NCI-H1694 (cell line): ENCODE measurements around the gene PRR14L.
"Not testable (repeated sequence)": the region's sequence is repeated elsewhere in the genome, so short reads cannot be mapped to it uniquely, and the experiment has no call there.

Experiments used
- DNase-seq: peaks from one replicate; lab custom pipeline; 2025; lab: John Stamatoyannopoulos, UW

Gene PRR14L

DNA sequence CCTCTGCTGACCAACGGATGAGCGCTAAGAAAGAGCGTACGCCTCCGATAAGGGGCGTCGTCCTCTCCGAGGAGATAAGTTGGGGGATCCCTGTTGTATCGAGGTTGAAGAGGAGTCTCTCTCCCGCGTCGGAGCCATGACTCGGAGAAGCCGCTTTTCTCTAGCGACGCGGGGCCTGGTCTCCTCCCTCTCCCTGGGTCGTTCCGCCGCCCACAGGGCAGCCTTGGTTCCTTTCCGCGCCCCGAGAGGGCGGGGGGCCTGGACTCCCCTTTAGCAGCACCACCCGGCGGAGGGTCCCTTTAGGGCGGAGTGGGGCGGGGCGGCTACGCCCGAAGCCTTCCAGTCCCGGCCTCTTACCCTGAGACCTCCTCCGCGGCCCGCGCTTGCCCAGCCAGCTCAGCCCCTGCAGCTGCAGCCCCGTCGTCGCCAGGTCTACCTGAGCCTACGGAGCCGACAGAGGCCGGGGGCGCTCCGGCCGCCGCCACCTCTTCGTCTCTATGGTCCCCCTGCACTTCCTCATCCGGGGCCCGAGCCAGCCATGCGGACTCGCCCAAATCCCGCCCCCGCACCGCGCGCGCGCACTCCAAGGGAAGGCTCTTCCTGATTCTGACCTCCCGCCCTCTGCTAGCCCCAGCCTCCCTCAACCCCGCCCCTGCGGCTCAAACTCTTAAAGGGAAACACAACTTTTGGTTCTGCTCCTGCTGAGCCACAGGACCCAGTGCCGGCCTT, at the start of gene PRR14L:
PRR14L (minus strand) TSS at position 497 of the 729 bp plus-strand sequence. CDS start 11,272 bp downstream, outside the sequence.
- DNase-seq, result peak; percentile 86

DNA sequence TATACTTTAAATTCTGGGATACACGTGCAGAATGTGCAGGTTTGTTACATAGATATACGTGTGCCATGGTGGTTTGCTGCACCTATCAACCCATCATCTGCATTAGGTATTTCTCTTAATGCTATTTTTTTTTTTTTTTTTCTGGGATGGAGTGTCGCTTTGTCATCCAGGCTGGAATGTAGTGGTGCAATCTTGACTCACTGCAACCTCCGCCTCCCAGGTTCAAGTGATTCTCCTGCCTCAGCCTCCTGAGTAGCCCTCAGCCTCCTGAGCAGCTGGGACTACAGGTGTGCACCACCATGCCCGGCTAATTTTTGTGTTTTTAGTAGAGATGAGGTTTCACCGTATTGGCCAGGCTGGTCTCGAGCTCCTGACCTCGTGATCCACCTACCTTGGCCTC, 49.4 kb upstream of the PRR14L start:
- DNase-seq, result not testable (repeated sequence)

DNA sequence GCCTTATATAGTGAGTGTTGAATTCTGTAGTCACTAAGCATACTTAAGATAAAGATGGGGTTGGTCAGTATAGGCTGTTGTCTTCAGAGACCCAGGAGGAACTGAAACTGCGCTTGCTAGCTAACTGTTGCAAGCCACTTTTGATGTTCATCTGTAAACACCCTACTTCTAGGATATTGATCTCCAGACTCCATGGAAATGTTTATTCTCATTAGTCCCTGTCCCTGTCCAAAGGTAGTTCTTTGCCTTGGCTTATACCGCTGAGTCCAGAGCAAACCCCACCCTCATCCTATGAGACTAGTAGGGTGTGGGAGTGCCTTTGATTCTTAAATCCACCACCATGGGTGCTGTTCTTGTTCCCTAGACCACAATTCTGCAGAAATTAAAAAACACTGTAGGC, 40.3 kb upstream of the PRR14L start:
- DNase-seq, result no peak

DNA sequence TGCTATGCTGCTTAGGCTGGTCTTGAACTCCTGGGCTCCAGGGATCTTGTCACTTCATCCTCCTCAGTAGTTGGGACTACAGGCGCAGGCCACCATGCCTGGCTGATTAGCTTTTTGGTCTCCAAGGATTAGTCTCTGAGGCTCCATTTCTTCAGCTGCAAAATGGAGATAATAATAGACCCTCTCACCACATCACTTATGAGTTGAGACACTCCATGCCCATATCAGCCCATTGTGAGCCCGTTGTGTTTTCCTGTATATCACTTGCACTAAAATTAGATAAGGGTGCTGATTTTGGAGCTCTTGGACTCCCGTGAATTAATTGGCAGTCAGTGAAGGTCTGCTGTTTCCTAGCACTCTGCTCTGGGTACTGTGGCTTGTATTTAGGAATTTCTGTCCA, 39.9 kb upstream of the PRR14L start:
- no peak for DNase-seq

DNA sequence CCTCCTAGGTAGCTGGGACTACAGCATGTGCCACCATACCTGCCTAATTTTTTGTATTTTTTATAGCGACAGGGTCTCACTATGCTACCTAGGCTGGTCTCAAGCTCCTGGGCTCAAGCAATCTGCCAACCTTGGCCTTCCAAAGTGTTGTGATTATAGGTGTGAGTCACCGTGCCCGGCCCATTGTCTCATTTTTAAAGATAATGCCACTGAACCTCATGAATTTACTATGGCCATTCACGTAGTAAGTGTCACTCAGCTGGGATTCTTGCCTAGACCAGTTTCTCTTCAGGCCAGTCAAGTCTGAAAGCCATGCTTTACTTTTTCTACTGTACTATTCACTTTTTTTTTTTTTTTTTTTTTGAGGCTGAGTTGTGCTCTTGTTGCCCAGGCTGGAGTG, 26.3 kb upstream of the PRR14L start:
- DNase-seq, result no peak

DNA sequence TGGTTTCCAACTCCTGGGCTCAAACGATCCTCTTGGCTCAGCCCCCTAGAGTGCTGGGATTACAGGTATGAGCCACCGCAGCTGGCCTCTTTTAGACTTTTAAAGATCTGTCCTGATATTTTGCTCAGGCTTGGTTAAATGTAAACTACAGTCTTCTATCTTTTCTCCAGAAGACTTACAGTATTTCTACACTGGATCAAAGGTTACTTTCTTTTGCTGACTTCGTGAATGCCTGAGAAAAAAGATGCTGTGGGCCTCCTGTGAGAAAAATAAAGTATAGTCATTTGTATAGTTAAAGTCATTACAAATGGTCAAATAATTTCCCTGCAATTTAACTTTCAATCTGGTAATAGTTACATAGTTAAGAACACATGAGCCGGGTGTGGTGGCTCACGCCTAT, 23.5 kb upstream of the PRR14L start:
- DNase-seq, result no peak

DNA sequence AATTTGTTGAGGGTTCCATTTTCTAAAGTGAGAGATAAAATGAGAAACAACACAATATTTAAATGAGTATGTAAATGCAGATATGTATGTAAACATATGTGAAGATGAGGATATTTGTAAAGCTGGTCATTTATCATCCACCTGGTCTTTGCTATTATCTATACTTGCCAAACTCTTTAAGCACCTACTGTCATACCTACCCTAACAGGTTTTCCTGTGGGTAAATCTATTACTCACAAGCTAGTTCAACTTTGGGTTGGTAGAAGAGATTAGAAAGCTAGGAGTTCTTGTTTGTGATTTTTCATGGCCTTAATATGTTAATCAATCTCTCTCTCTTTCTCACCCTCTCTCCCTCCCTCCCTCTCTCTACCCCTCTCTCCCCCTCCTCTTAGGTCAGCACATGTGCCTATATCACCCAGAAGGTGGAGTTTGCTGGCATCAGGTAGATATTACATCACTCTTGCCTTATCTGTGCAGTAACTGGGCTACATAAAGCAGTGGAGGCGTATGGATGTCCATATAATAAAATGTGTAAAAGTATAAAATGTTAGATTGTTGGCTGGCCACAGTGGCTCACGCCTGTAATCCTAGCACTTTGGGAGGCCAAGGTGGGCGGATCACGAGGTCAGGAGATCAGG, 18.6 kb upstream of the PRR14L start:
- DNase-seq, result no peak

DNA sequence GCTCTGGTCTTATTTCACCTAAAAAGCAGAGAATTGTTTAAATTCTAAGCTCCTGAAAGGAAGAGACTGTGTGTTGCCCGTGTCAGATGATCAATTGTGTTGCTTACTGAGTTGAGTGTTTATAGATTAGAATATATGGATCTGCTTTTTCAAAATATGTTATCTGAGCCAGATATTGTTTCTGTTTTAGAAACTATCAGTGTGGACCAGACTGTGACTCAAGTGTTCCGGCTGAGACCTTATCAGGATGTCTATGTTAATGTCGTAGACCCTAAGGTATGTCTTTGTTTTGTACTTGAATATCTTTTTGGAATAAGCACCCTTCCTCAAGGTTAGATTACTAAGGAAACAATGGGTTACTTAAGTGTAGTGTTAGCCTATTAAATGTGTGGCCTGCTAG, 14.9 kb upstream of the PRR14L start:
- no peak for DNase-seq

DNA sequence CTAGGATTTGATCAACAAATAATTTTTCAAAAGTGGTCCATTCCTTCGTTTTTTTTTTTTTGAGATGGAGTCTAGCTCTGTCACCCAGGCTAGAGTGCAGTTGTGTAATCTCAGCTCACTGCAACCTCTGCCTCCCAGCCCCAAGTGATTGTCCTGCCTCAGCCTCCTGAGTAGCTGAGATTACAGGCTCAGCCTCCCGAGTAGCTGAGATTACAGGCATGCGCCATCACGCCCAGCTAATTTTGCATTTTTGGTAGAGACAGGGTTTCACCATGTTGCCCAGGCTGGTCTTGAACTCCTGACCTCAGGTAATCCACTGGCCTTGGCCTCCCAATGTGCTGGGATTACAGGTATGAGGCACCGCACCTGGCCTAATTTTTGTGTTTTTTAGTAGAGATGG, 8.9 kb upstream of the PRR14L start:
- DNase-seq, result not testable (repeated sequence)

DNA sequence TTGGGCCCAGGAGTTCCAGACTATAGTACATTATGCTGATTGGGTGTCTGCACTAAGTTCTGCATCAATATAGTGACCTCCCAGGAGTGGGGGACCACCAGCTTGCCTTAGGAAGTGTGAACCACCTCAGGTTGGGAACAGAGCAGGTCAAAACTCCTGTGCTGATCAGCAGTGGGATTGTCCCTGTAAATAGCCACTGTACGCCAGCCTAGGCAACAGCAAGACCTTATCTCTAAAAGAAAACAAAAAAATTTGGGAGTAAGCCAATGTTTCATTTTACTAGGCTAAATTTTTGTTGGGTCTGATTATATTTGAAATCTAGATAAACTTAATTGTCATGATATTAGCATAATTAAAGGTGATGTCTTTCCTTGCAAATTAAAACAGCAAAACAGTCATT, 7.3 kb upstream of the PRR14L start:
- DNase-seq, result no peak

DNA sequence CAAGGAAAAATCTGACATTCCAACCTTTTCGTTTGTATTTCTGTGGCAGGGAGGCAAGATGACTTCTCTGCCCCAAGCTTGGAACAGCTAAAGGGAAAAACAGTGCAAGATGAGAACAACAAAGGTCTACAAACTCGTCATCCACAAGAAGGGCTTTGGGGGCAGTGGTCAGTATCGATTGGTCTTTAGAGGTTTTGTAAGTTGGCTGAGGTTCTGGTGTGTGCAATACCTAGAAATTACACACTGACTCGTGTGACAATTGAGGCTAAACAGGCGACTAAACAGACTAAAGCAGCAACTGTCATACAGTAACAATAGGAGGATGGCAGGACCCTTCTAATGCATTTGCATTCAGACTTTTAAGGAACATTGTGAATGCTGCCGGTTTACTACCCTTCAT, 4.9 kb upstream of the PRR14L start:
- DNase-seq, result no peak

DNA sequence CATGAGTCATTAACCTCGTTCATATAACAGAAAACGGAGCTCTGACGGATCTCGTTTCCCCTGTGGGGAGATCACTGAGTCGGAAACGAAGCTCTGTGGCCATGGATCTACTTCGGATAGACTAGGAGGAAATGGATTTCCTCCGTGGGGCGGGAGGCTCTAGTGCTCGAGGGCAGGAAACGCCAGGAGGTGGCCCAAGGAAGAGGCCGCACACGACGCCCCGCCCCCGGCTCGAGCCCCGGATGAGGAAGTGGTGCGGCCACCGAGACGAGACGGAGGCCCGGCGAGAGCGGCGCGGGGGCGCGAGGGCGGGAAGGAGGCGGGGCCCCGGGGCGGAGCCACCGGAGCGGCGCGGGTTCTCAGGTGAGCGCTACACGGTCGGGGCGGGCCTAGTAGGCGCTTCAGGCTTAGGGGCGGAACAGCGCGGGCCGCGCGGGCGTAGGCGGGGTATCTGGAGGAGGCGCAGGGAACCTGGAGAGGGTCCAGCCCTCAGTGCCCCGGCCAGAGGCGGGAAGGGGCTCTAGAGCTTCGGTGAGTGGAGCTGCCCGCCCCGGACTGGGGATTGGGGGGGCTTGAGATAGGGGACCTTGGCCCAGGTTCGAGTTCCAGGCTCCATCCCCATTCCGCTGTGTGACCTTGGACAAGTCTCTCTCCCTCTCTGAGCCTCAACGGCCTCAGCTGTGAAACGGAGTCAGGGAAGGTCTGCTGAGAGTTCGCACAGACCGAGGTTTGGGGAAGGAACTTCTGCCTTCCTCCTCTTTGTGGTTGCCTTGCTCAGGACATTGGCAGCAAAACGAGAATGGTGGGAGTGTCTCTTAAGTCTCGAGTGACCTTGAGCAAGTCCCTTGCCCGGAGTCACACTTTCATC, 3.9 kb upstream of the PRR14L start, which contains the start of gene DEPDC5:
DEPDC5 (plus strand) TSS at position 386 of the 868 bp plus-strand sequence. CDS start 903 bp downstream, outside the sequence.
- peak; percentile 71 for DNase-seq

DNA sequence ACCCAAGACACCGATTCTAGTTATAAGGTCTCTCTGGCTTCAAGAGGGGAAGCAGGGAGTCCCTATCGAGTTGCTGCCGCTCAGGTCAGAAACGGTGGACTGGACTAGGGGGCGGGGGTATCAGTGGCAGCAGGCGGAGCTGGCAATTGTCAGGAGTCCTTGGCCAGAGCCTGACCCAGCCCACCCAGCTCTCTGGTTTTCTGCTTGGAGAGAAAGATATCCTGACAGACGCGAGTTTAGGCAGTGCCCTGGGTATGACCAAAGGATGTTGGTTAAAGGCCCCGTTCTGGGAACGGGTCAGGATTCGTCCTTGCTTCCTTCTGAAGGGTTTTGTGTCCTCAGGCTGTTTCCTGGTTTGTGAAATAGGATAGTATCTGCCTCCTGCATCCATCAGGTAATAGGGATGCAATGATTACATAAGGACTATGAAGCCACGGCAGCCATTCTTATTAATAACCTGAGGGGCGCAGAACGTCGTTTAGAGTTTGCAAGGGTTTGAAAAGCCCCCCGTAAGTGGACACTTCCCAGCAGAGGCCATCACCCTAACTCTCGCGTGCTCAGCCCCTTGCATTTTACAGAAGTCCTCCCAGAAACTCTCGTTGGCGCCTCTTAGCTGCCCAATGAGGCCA, 3.2 kb upstream of the PRR14L start:
- no peak for DNase-seq

DNA sequence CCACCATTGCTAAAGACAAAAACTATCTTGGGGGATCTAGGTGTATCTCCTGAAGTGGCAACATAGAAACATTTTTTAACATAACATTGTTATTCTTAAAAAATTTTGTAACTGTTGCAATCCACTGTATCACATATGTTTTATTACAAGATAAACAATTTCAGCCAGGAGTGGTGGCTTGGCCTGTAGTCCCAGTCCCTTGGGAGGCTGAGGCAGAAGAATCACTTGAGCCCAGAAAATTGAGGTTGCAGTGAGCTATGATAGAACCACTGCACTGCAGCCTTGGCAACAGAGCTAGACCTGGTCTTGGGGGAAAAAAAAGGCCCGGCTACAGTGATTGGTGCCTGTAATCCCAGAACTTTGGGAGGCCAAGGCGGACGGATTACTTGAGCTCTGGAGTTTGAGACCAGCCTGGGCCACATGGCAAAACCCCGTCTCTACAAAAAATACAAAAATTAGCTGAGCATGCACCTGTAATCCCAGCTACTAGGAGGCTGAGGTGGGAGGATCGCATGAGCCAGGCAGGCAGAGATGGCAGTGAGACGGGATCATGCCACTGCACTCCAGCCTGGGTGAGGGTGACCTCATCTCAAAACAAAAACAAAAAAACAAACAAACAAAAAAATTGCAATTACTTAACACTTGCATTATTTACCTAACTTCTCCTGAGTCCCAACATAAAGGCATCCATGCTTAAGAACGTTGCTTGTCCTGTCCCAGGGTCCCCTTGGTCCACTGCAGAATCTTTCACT, 2.3 kb upstream of the PRR14L start:
- no peak for DNase-seq

DNA sequence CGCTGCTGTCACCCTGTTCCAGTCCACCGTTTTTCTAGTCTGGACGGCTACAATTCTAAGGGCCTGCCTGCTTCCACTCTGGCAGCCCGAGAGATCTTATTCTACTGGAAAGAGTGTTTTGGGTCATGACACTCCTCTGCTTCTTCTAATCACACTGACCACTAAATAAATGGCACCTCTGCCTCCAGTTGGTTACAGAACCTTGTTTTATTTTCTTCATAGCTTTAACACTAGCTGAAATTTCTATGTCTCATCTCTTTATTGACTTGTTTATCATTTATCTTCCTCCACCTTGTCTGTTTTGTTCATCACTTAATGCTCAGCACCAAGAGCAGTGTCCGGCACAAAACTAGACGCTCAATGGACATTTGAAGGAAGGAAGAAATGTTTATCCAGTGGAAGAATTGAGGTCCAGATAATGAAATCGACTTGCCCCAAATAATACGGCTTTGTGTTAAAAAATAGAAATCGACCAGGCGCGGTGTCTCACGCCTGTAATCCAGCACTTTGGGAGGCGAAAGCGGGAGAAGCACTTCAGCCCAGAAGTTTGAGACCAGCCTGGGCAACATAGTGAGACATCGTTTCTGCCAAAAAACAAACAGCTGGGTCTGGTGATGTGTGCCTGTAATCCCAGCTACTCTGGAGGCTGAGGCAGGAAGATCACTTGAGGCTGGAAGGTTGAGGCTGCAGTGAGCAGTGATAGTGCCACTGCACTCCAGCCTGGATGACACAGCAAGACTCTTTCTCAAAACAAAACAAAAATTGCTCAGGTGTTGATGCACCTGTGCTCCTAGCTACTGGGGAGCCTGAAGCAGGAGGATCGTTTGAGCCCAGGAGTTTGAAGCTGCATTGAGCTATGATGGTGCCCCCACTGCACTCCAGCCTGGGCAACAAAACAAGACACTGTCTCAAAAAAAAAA, 693 bp upstream of the PRR14L start:
- no peak for DNase-seq

DNA sequence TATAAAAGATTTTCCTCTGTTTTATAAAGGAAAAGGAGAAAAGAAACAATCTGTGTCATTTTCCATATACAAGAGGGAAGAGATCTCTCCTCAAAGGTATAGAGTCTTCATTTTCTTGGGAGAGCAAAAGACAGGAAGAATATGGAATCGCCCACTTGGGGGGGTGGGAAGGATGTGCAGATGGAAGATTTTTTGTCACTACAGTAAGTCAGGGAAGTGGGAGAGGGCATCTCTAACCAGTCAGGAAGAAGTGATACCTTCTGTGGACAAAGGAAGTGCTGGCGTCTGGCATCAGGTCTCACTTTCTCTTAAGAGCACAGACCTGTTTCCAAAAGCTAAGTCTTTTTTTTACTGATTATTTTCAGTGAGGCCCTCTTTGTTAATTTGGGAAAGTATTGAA, 1.4 kb downstream of the PRR14L start:
- DNase-seq, result no peak

DNA sequence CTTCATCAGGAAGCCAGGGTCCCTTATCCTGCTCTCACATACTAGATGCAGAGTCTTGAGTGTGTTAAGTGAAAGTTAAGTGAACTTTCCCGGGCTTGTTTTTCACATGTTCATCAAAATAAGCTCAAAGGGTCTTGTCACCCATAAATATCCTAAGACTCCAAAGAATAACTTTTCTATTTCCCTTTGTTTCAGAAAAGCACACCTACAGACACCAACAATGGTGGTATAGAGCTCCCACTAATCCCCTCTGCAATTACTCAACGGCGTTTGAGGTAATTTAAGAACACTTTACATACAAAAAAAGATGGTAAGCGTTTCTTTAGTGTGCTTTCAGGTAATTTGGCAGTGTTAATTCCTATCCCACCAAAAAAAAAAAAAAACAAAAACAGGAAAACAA, 2.5 kb downstream of the PRR14L start:
- DNase-seq, result no peak

DNA sequence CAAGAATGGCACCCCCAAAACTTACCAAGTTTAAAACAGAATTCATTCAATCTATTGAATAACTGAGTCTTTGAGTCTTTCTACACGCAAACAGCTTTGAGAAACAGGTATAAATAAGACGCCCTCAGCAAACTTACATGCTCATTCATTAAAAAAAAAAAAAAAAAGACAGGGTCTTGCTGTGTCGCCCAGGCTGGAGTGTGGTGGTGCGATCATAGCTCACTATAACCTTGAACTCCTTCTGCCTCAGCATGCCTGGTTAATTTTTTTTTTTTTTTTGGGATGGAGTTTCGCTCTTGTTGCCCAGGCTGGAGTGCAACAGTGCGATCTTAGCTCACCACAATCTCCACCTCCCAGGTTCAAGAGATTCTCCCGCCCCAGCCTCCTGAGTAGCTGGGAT, 6.1 kb downstream of the PRR14L start:
- no peak for DNase-seq

DNA sequence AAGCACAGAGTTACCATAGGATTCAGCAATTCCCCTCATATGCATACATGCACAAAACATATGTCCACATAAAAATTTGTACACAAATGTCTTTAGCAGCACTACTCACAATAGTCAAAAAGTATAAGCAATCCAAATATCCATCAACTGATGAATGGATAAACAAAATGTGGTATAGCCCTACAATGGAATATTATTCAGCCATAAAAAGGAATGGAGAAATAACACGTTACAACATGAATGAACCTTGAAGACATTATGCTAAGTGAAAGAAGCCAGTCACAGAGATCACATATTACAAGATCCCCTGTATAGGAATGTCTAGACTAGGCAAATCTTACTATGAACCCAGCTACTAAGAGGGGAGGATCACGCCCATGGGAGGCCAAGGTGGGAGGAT, 7.2 kb downstream of the PRR14L start:
- no peak for DNase-seq

DNA sequence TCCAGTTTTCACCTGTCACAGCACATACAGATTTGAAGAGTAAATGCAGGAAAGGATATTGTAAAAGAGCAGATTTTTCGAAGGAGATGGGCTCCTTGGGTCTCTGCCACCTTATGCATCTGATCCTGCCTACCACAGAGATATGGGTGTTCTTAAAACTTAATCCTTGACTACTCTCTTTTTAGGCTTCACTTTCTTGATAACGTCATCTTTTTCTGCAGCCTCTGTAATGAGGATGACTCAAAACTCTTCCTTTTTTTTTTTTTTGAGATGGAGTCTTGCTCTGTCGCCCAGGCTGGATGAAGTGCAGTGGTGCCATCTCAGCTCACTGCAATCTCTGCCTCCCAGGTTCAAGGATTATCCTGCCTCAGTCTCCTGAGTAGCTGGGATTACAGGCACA, 7.8 kb downstream of the PRR14L start:
- DNase-seq, result no peak
